ENCODE measurements around the gene MARCHF4. TPM values are rescaled to one million over a fixed set of nuclear protein-coding genes. Genes with fewer than 3 reads are reported as not detected.
"Not testable (repeated sequence)": the region's sequence is repeated elsewhere in the genome, so short reads cannot be mapped to it uniquely, and the experiment has no call there.

Gene MARCHF4
- total RNA-seq, 1 donor from 2014 or later, result not detected

- DNase-seq (no peak), ATAC-seq (no peak)
- intact Hi-C loops (cut with micrococcal nuclease), result no loop called here
Measured at GRCh38 chr2:216392945-216393840, 20.9 kb upstream of the MARCHF4 start.

- ATAC-seq, result no peak
- intact Hi-C loops (cut with micrococcal nuclease), result no loop called here
- DNase-seq, result no peak
Measured at GRCh38 chr2:216392018-216392562, 19.8 kb upstream of the MARCHF4 start.

GRCh38 chr2:216391401-216391800 is 19.1 kb upstream of the MARCHF4 start:
- no peak for DNase-seq
- no peak for ATAC-seq
- intact Hi-C loops (cut with micrococcal nuclease), result no loop called here

- DNase-seq, result no peak
- intact Hi-C loops (cut with micrococcal nuclease), result no loop called here
Measured at GRCh38 chr2:216389570-216389969, 17.3 kb upstream of the MARCHF4 start.

GRCh38 chr2:216388046-216388884 is 16.0 kb upstream of the MARCHF4 start:
- ATAC-seq, result no peak
- intact Hi-C loops (cut with micrococcal nuclease), result no loop called here
- no peak for DNase-seq

More at GRCh38 chr2:216389570-216389969, 17.3 kb upstream of the MARCHF4 start:
- ATAC-seq, result no peak

GRCh38 chr2:216387262-216387661 is 15.0 kb upstream of the MARCHF4 start:
- ATAC-seq (no peak), DNase-seq (no peak)
- intact Hi-C loops (cut with micrococcal nuclease), result no loop called here

GRCh38 chr2:216385478-216385877 is 13.2 kb upstream of the MARCHF4 start:
- DNase-seq, result no peak
- no peak for ATAC-seq
- intact Hi-C loops (cut with micrococcal nuclease), result no loop called here

- ATAC-seq; intact Hi-C loops (cut with micrococcal nuclease); DNase-seq: not testable (repeated sequence)
Measured at GRCh38 chr2:216384409-216384808, 12.1 kb upstream of the MARCHF4 start.

GRCh38 chr2:216379977-216380376 is 7.7 kb upstream of the MARCHF4 start:
- intact Hi-C loops (cut with micrococcal nuclease), result no loop called here
- ATAC-seq (no peak), DNase-seq (no peak)

- no peak for DNase-seq
- intact Hi-C loops (cut with micrococcal nuclease), result no loop called here
- no peak for ATAC-seq
Measured at GRCh38 chr2:216375286-216375685, 3.0 kb upstream of the MARCHF4 start.

GRCh38 chr2:216373896-216374295 is 1.6 kb upstream of the MARCHF4 start:
- intact Hi-C loops (cut with micrococcal nuclease), result no loop called here

GRCh38 chr2:216372761-216373291 is 543 bp upstream of the MARCHF4 start:
- DNase-seq (no peak), ATAC-seq (no peak)
- intact Hi-C loops (cut with micrococcal nuclease), result no loop called here

More at GRCh38 chr2:216373896-216374295, 1.6 kb upstream of the MARCHF4 start:
- no peak for DNase-seq
- ATAC-seq, result no peak

- intact Hi-C loops (cut with micrococcal nuclease), result no loop called here
- ATAC-seq (no peak), DNase-seq (no peak)
Measured at GRCh38 chr2:216370961-216371712, 1.1 kb downstream of the MARCHF4 start.

GRCh38 chr2:216369821-216370220 is 2.5 kb downstream of the MARCHF4 start:
- ATAC-seq (no peak), DNase-seq (no peak)
- intact Hi-C loops (cut with micrococcal nuclease), result no loop called here

- no peak for DNase-seq
- intact Hi-C loops (cut with micrococcal nuclease), result no loop called here
- no peak for ATAC-seq
Measured at GRCh38 chr2:216366777-216367471, 5.4 kb downstream of the MARCHF4 start.

- DNase-seq, result no peak
- intact Hi-C loops (cut with micrococcal nuclease), result no loop called here
- no peak for ATAC-seq
Measured at GRCh38 chr2:216365518-216365917, 6.8 kb downstream of the MARCHF4 start.

GRCh38 chr2:216363221-216363620 is 9.1 kb downstream of the MARCHF4 start:
- intact Hi-C loops (cut with micrococcal nuclease), result no loop called here
- ATAC-seq, result no peak
- DNase-seq, result no peak

- DNase-seq (no peak), ATAC-seq (no peak)
- intact Hi-C loops (cut with micrococcal nuclease), result no loop called here
Measured at GRCh38 chr2:216362730-216363129, 9.6 kb downstream of the MARCHF4 start.
